Measurements from ENCODE around the gene CCDC136.

The CCDC136 gene

GRCh38 chr7:128858380-128859231 is 66.8 kb downstream of the CCDC136 start:
- no peak for TF ChIP-seq TAF1 (IDR thresholded peaks at IDR 0.05; ENCODE audit: low read depth)
- no peak for TF ChIP-seq RAD21 (IDR thresholded peaks at IDR 0.05; ENCODE audit: low read depth)

- TF ChIP-seq TEAD4 (IDR thresholded peaks at IDR 0.05) (no peak), NFIC (IDR thresholded peaks at IDR 0.05) (0 out of 2 replicates have a peak, but pooled peaks have one; percentile 6)
Observed at GRCh38 chr7:128859232-128860157, 67.7 kb downstream of the CCDC136 start.

GRCh38 chr7:128860158-128861073 is 68.6 kb downstream of the CCDC136 start:
- TF ChIP-seq TAF1 (IDR thresholded peaks at IDR 0.05; ENCODE audit: low read depth) = no peak
- no peak for TF ChIP-seq REST (IDR thresholded peaks at IDR 0.05; ENCODE audit: low read depth)
- 0 out of 2 replicates have a peak, but pooled peaks have one; percentile 3 for TF ChIP-seq NFIC (IDR thresholded peaks at IDR 0.05)

- no peak for TF ChIP-seq YY1 (IDR thresholded peaks at IDR 0.05; ENCODE audit: low read depth)
- no peak for TF ChIP-seq USF1 (IDR thresholded peaks at IDR 0.05)
- TF ChIP-seq REST (IDR thresholded peaks at IDR 0.05; ENCODE audit: low read depth) = no peak
Observed at GRCh38 chr7:128861957-128862570, 70.3 kb downstream of the CCDC136 start.

- no peak for TF ChIP-seq CEBPB (IDR thresholded peaks at IDR 0.05)
- no peak for TF ChIP-seq NFIC (IDR thresholded peaks at IDR 0.05)
- 0 out of 2 replicates have a peak, but pooled peaks have one; percentile 28 for TF ChIP-seq EGR1 (IDR thresholded peaks at IDR 0.05)
- TF ChIP-seq TEAD4 (IDR thresholded peaks at IDR 0.05) = peak; percentile 87
- TF ChIP-seq RAD21 (IDR thresholded peaks at IDR 0.05; ENCODE audit: low read depth) = no peak
- no peak for TF ChIP-seq REST (IDR thresholded peaks at IDR 0.05; ENCODE audit: low read depth)
- peak; percentile 73 for TF ChIP-seq TAF1 (IDR thresholded peaks at IDR 0.05; ENCODE audit: low read depth)
- no peak for TF ChIP-seq FOXM1 (IDR thresholded peaks at IDR 0.05; ENCODE audit: borderline replicate concordance, low read depth)
- TF ChIP-seq MAX (IDR thresholded peaks at IDR 0.05) = peak; percentile 58
- no peak for TF ChIP-seq EP300 (IDR thresholded peaks at IDR 0.05; ENCODE audit: borderline replicate concordance)
- TF ChIP-seq TCF12 (IDR thresholded peaks at IDR 0.05; ENCODE audit: low read depth) = no peak
- TF ChIP-seq ZBTB7A (IDR thresholded peaks at IDR 0.05; ENCODE audit: low read depth) = no peak
- TF ChIP-seq CREB1 (IDR thresholded peaks at IDR 0.05; ENCODE audit: low read depth) = 0 out of 2 replicates have a peak, but pooled peaks have one; percentile 41
- TF ChIP-seq YY1 (IDR thresholded peaks at IDR 0.05; ENCODE audit: low read depth) = peak; percentile 66
- no peak for TF ChIP-seq USF1 (IDR thresholded peaks at IDR 0.05)
Observed at GRCh38 chr7:128862571-128863432, 71.0 kb downstream of the CCDC136 start, which contains the start of gene ATP6V1F. Gene ATP6V1F, plus strand, starts transcription at chr7:128862856. Its CDS starts 49 bp downstream, at chr7:128862905.
